Mucosa of rectum (tissue), 2 donors: ENCODE data around the gene RAB25.
A peak's percentile ranks its signal among the peaks of the same experiment; 100 is the strongest.

Experiments used
- H3K27ac ChIP-seq, 2 donors: one replicate each; pipeline ENCODE4 v1.7.0; 2013; ENCODE audit warnings: inconsistent platforms in 2 of 2, low read depth in 2 of 2, low read length in 2 of 2
- H3K27me3 ChIP-seq, 2 donors: one replicate each; pipeline ENCODE4 v1.7.0; 2013; ENCODE audit warnings: low read length in 2 of 2; ENCODE audit not compliant: control insufficient read depth in 2 of 2, insufficient read depth in 2 of 2
- H3K36me3 ChIP-seq, 2 donors: one replicate each; pipeline ENCODE4 v1.7.0; 2013; ENCODE audit warnings: low read length in 2 of 2; ENCODE audit not compliant: control insufficient read depth in 2 of 2, insufficient read depth in 2 of 2
- H3K4me1 ChIP-seq, 2 donors: one replicate each; pipeline ENCODE4 v1.7.0; 2013; ENCODE audit warnings: low read length in 2 of 2, mild to moderate bottlenecking in 1 of 2; ENCODE audit not compliant: control insufficient read depth in 2 of 2, insufficient read depth in 2 of 2
- H3K4me3 ChIP-seq, 2 donors: one replicate each; pipeline ENCODE4 v1.7.0; 2013; ENCODE audit warnings: low read length in 2 of 2
- H3K9ac ChIP-seq, 2 donors: one replicate each; pipeline ENCODE4 v1.7.0; 2013; ENCODE audit warnings: low read length in 2 of 2, low read depth in 1 of 2, mild to moderate bottlenecking in 1 of 2
- H3K9me3 ChIP-seq, 2 donors: one replicate each; pipeline ENCODE4 v1.7.0; 2013; ENCODE audit warnings: low read length in 2 of 2; ENCODE audit not compliant: control insufficient read depth in 2 of 2
- donor health status: healthy.
- donor health status: Normal muscosa, but diverticular disease.

Gene RAB25

DNA sequence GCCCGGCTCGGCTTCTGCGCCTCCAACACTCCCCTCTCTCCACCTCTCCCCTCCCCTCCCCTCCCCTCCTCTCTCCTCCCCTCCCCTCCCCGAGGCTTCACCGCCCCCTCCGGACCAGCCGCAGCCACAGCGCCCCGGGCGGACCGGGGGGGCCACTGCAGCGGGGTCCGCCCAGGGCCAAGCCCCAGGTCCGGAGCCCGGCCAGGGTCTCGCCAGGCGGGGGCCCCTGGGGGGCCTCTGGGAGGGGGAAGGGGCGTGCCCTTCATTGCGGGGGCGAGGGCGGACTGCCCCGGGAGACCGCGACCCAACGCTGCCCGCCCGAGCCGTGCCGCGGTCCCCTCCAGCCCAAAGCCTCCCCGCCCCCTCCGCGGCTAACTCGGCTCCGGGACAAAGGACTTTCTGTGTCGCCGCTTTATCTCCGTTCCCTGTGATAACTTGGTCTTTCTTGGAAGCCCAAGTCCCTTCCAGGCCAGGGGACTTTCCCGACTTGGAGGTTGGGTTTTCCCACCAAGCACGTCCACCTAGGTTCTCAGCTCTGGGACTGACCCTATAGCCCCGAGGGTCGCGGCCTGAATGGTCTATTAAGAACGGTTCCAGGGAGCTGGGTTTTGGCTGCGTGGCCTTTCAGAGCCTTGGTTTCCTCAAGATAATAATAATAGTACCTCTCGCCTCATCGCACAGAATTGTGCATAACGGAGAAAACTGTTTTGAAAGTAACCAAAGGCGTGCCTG lies 7.0 kb upstream of the RAB25 start, which contains the start of gene UBQLN4:
TSS of gene UBQLN4 (minus strand) at position 31 of the 732 bp plus-strand sequence. CDS start 97 bp downstream, outside the sequence.
- H3K9me3 ChIP-seq = no peaks in the 10 kb centered on the region
- H3K27ac ChIP-seq = peak within 1 kb of the TSS; percentile 90 to 93
- H3K4me3 ChIP-seq = peak within 1 kb of the TSS; percentile 95 to 96
- no peaks in the 10 kb centered on the region for H3K27me3 ChIP-seq
- H3K4me1 ChIP-seq = peaks cover 8 to 9% of the 10 kb centered on the region in 2 donors
- peak within 1 kb of the TSS; percentile 84 to 92 for H3K9ac ChIP-seq
- H3K36me3 ChIP-seq = peaks cover 9 to 14% of the 10 kb centered on the region in 2 donors

DNA sequence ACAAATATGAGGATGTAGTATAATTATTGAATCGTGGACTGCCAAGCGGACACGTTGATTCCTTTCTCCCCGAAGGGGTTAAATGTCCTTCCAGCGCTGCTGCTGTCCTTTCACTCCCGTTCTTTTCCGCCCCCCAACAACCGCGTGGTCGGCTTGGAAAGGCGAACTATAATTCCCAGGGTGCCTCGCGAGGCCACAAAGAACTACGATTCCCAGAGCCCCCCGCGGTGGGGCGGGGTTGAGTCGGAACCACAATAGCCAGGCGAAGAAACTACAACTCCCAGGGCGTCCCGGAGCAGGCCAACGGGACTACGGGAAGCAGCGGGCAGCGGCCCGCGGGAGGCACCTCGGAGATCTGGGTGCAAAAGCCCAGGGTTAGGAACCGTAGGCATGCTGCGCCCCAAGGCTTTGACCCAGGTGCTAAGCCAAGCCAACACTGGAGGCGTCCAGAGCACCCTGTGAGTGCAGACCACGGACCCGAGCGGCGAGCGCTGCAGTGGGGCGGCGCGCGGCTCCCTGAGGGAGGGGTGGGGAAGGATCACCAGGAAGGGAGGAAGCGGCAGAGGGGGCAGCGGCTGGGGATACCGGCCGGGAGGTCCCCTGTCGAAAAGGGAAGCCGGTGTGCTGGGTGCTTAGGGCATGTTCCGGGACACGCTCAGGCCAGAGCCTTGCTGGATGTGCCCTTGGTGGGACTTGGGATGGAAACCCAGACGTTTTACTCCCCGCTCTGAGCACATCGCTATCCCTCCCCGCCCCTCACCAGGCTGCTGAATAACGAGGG lies 6.3 kb upstream of the RAB25 start, which contains the start of gene LAMTOR2:
TSS of gene LAMTOR2 (plus strand) at position 283 of the 781 bp plus-strand sequence. CDS start at position 391, 108 bp downstream.
- Histone ChIP-seq H3K4me1 (peaks cover 8 to 9% of the 10 kb centered on the region in 2 donors), H3K9me3 (no peaks in the 10 kb centered on the region), H3K27me3 (no peaks in the 10 kb centered on the region), H3K9ac (peak within 1 kb of the TSS; percentile 84 to 92), H3K4me3 (peak within 1 kb of the TSS; percentile 95 to 96), H3K27ac (peak within 1 kb of the TSS; percentile 90 to 93), H3K36me3 (peaks cover 6 to 11% of the 10 kb centered on the region in 2 donors)

DNA sequence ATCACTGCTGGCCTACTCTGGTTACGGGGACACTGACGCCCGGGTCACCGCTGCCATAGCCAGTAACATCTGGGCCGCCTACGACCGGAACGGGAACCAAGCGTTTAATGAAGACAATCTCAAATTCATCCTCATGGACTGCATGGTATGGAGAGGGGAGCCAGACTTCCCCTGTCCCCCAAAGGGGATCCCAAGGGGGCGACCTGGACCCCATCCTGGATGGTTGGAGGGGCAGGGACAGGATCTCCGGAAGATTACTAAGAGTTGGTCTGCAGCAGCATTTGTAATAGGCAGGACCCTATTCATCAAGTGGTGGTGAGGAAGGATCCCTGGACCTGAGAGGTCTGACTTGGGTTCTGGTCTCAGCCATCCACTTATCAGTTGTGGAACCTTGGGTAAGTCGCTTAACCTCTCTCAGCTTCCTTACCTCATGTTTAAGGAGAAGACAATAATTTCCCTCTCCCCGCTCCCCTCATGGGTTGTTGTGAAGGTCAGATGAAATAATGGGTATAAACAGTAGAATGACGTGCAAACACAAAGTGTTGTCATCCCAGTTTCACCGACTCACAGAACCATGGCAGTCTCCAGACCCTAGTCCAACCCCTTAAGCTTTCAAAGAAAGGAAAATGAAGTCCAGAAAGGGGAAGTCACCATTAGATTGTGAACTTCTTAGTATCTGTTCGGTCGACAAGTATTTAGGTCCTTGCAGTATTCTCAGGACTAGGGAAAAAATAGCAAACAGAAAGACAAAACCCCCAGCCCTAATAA lies 5.5 kb upstream of the RAB25 start:
- Histone ChIP-seq H3K9me3 (no peaks in the 10 kb centered on the region), H3K36me3 (peaks cover 4 to 6% of the 10 kb centered on the region in 2 donors), H3K4me3 (peak overlapping the region; percentile 95 to 96), H3K27ac (peak overlapping the region; percentile 69 to 93), H3K27me3 (no peaks in the 10 kb centered on the region), H3K9ac (peak overlapping the region; percentile 84 to 92), H3K4me1 (peaks cover 8 to 9% of the 10 kb centered on the region in 2 donors)

DNA sequence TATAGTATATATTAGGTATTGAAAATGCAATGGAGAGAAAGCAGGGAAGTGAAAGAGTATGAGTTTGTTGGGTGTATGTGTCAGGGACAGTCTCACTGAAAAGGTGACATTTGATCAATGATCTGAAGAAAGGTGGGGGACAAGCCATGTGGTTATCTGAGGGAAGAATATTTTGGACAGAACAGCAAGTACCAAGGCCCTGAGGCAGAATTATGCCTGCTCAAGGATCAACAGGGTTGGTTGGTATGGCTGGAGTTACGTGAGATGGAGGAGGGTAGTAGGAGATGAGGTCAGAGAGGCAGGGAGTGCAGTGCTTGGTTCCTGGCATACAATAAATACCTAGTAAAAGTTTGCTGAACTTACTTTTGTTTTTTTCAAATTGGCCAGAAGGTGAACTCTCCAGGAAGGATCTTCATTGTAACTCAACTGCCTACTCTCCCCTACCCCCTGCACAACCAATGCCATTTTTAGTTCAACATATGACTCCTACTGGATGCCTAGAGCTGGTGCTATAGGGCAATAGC lies 4.6 kb upstream of the RAB25 start:
- H3K4me3 ChIP-seq = no peak overlapping the region
- no peak overlapping the region for H3K27ac ChIP-seq
- no peak overlapping the region for H3K9ac ChIP-seq
- H3K27me3 ChIP-seq = no peaks in the 10 kb centered on the region
- peaks cover 9 to 10% of the 10 kb centered on the region in 2 donors for H3K4me1 ChIP-seq
- peaks cover 2 to 6% of the 10 kb centered on the region in 2 donors for H3K36me3 ChIP-seq
- no peaks in the 10 kb centered on the region for H3K9me3 ChIP-seq

DNA sequence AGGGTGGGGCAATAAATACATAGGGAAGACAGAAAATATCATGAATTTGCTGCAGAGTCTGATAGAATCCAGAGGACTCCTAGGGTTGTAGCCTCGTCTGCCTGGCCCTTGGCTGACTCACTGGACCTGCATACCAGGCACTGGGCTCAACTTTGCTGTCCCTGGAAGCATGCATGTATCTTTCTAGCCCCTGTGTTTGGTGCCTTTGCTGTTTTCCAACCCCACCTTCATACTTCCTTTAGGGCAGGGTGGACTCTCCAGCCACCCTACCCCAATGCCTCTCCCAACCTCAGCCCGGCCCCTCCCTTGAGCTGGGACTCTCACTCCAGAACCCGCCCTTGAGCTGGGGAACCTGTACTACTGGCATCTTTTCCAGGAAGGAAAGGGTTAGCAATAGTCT lies 1.2 kb downstream of the RAB25 start:
- peak overlapping the region; percentile 82 to 95 for H3K27ac ChIP-seq

DNA sequence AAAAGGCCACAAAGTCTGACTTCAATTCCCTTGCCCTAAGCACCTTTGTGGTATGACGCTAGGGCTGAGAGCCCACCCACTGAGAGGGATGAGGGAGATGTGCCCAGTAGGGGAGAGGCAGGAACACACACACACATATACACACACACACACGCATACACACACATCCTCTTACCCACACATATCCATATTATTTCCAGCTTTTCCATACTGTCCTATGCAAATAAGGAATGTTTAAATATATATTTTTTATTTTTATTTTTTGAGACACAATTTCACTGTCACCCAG lies 3.0 kb downstream of the RAB25 start:
- Histone ChIP-seq H3K9me3 (no peaks in the 10 kb centered on the region), H3K27ac (no peak overlapping the region), H3K4me1 (peaks cover 2 to 9% of the 10 kb centered on the region in 2 donors), H3K36me3 (peaks cover 13 to 15% of the 10 kb centered on the region in 2 donors), H3K27me3 (no peaks in the 10 kb centered on the region), H3K4me3 (no peak overlapping the region), H3K9ac (no peak overlapping the region)

More for the DNA sequence above, 1.2 kb downstream of the RAB25 start:
- peaks cover 2 to 9% of the 10 kb centered on the region in 2 donors for H3K4me1 ChIP-seq
- H3K9me3 ChIP-seq = no peaks in the 10 kb centered on the region
- peaks cover 5 to 13% of the 10 kb centered on the region in 2 donors for H3K36me3 ChIP-seq
- H3K9ac ChIP-seq = peak overlapping the region; percentile 54 to 94
- no peaks in the 10 kb centered on the region for H3K27me3 ChIP-seq
- peak overlapping the region; percentile 84 to 85 for H3K4me3 ChIP-seq

DNA sequence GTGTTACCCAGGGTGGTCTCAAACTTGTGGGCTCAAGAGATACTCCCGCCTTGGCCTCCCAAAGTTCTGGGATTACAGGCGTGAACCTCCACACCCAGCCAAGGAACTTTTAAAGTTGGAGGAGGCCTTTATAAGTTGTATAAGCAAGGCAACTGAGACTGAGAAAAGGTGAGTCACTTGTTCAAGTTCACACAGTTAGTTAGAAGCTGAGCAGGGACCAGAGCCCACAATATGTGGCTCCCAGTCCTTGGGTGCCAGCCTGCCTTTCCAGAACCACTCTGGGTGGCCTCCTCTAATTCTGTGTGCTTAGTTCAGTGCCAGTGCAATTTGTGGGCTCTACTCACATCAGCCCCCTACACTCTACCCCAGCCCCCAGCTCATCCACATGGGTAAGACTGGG lies 3.7 kb downstream of the RAB25 start:
- peaks cover 2 to 9% of the 10 kb centered on the region in 2 donors for H3K4me1 ChIP-seq
- H3K4me3 ChIP-seq = no peak overlapping the region
- no peaks in the 10 kb centered on the region for H3K9me3 ChIP-seq
- H3K36me3 ChIP-seq = peaks cover 14 to 18% of the 10 kb centered on the region in 2 donors
- H3K27me3 ChIP-seq = no peaks in the 10 kb centered on the region
- H3K9ac ChIP-seq = no peak overlapping the region
- no peak overlapping the region for H3K27ac ChIP-seq

DNA sequence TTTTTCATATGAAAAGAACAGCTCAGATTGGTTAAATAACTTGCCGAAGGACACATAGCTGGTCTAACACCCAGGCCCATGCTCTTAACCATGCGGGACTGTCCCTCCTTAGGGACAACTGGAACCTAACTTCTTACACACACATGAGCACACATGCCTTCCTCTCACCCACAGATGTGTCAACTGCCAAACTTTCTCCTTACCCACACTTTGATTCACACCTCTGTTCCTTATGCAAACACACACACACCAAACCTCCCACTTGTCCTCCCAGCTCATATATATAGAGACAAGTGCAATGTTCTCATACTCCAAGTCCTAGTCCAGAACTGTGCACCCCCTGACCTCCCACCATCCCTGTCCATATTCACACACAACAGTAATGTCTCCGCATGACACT lies 4.3 kb downstream of the RAB25 start:
- H3K4me3 ChIP-seq = no peak overlapping the region
- H3K36me3 ChIP-seq = peaks cover 20 to 23% of the 10 kb centered on the region in 2 donors
- no peaks in the 10 kb centered on the region for H3K27me3 ChIP-seq
- H3K9me3 ChIP-seq = no peaks in the 10 kb centered on the region
- no peak overlapping the region for H3K27ac ChIP-seq
- H3K4me1 ChIP-seq = peaks cover 2 to 9% of the 10 kb centered on the region in 2 donors
- H3K9ac ChIP-seq = no peak overlapping the region

DNA sequence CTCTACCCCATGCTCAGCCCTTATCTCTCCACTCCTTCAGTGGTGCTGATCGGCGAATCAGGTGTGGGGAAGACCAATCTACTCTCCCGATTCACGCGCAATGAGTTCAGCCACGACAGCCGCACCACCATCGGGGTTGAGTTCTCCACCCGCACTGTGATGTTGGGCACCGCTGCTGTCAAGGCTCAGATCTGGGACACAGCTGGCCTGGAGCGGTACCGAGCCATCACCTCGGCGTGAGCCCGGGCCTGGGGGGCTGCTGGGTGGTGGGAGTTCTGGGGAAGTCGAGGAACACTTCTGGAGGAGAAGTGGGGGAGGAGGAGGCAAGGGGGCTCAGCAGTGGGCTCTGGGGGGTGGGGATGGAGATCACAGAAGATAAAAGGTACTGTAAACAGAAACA lies 4.9 kb downstream of the RAB25 start:
- Histone ChIP-seq H3K27ac (no peak overlapping the region), H3K9ac (no peak overlapping the region), H3K36me3 (peaks cover 23 to 26% of the 10 kb centered on the region in 2 donors), H3K4me3 (no peak overlapping the region), H3K27me3 (no peaks in the 10 kb centered on the region), H3K9me3 (no peaks in the 10 kb centered on the region), H3K4me1 (peaks cover under 1 to 9% of the 10 kb centered on the region in 2 donors)
